ENCODE measurements around the gene PIGQ.

PIGQ gene

DNA sequence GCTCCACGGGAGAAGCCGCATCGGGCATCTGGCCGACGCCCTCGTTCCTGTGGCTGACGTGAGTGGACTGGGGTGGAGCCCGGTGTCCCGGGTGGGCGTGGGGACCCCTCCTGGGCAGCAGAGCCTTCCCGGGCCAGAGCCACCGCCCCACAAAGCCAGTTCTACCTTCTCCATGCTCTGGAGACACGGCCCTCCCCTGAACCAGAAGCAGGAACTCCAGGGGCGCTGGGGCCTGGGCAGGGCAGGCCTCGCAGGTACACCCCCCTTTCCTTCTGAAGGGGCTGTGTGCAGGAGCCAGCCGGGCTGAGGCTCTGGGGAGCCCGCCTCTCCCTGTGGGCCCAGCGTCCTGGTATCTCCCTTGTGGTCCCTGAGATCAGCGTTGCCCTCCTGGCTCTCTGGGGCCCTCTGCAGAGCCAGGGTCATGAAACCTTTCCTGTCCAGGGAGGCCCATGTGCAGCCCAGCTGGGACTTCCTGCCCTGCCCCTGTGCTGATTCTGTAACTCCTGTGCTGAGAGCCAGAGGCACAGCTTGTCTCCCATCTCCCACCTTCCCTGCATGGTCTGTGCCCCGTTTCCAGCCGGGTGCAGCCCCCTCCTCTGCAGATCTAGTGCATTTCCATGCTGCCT, 6.5 kb downstream of the PIGQ start:
- Histone ChIP-seq H3K4me3 (ENCODE audit: insufficient read depth, low read length, poor library complexity, severe bottlenecking) (no peak overlapping the region), H3K27me3 (ENCODE audit: low read length) (no peaks in the 10 kb centered on the region), H4K20me1 (ENCODE audit: low read depth, low read length) (no peaks in the 10 kb centered on the region), H3K9me2 (replicated peaks; ENCODE audit: insufficient read depth, low read length) (no peaks in the 10 kb centered on the region), H3K36me3 (ENCODE audit: low read length) (no peaks in the 10 kb centered on the region), H3K27ac (ENCODE audit: low read depth, low read length) (no peak overlapping the region), H2AFZ (ENCODE audit: low read depth, low read length, severe bottlenecking) (no peak overlapping the region), H3F3A (ENCODE audit: insufficient read depth) (no peaks in the 10 kb centered on the region), H3K4me2 (ENCODE audit: low read depth, low read length, poor library complexity, severe bottlenecking) (no peak overlapping the region), H3K9me3 (ENCODE audit: insufficient read depth, low read length) (no peaks in the 10 kb centered on the region), H3K9ac (ENCODE audit: low read length) (no peak overlapping the region), H3K79me2 (ENCODE audit: insufficient read depth, low read length) (no peaks in the 10 kb centered on the region)
- no peak for TF ChIP-seq EZH2phosphoT487 (conservative IDR thresholded peaks at IDR 0.05; ENCODE audit: low read length)
- TF ChIP-seq, protein P1, sequence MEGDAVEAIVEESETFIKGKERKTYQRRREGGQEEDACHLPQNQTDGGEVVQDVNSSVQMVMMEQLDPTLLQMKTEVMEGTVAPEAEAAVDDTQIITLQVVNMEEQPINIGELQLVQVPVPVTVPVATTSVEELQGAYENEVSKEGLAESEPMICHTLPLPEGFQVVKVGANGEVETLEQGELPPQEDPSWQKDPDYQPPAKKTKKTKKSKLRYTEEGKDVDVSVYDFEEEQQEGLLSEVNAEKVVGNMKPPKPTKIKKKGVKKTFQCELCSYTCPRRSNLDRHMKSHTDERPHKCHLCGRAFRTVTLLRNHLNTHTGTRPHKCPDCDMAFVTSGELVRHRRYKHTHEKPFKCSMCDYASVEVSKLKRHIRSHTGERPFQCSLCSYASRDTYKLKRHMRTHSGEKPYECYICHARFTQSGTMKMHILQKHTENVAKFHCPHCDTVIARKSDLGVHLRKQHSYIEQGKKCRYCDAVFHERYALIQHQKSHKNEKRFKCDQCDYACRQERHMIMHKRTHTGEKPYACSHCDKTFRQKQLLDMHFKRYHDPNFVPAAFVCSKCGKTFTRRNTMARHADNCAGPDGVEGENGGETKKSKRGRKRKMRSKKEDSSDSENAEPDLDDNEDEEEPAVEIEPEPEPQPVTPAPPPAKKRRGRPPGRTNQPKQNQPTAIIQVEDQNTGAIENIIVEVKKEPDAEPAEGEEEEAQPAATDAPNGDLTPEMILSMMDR (IDR thresholded peaks at IDR 0.05; ENCODE audit: insufficient read depth, low read length, poor library complexity, severe bottlenecking), result no peak

GRCh38 chr16:576823-577201, 7.0 kb downstream of the PIGQ start:
- Histone ChIP-seq H3K36me3 (ENCODE audit: low read length) (no peaks in the 10 kb centered on the region), H3K27ac (ENCODE audit: low read depth, low read length) (no peak overlapping the region), H3K27me3 (ENCODE audit: low read length) (no peaks in the 10 kb centered on the region), H3K79me2 (ENCODE audit: insufficient read depth, low read length) (no peaks in the 10 kb centered on the region), H3F3A (ENCODE audit: insufficient read depth) (no peaks in the 10 kb centered on the region), H3K9me2 (replicated peaks; ENCODE audit: insufficient read depth, low read length) (no peaks in the 10 kb centered on the region), H2AFZ (ENCODE audit: low read depth, low read length, severe bottlenecking) (no peak overlapping the region), H3K9me3 (ENCODE audit: insufficient read depth, low read length) (no peaks in the 10 kb centered on the region), H3K4me3 (ENCODE audit: insufficient read depth, low read length, poor library complexity, severe bottlenecking) (no peak overlapping the region), H4K20me1 (ENCODE audit: low read depth, low read length) (no peaks in the 10 kb centered on the region), H3K9ac (ENCODE audit: low read length) (no peak overlapping the region), H3K4me2 (ENCODE audit: low read depth, low read length, poor library complexity, severe bottlenecking) (no peak overlapping the region)
- TF ChIP-seq, protein P1 (IDR thresholded peaks at IDR 0.05; ENCODE audit: insufficient read depth, low read length, poor library complexity, severe bottlenecking), result no peak
- no peak for TF ChIP-seq EZH2phosphoT487 (conservative IDR thresholded peaks at IDR 0.05; ENCODE audit: low read length)

DNA sequence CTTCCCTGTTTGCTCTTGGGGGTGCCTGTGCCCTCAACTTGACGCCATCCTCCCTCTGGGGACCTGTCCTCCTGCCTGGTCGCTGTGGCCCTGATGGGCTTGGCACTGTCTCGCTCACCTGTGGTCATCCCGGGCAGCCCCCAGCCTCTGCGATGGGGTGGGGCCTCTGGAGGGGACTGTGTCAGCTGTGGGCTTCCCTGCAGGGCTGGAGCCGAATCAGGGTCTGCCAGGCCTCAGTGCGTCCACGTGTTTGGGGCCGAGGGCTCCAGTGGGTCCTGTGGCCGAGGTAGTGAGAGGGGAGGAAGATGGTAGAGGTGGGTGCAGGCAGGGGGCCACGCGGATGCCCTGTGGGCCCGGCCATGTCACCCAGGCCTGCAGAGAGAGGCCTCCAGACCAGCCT, 8.0 kb downstream of the PIGQ start:
- H3K9ac ChIP-seq (ENCODE audit: low read length), result no peak overlapping the region
- no peak overlapping the region for H3K4me3 ChIP-seq (ENCODE audit: insufficient read depth, low read length, poor library complexity, severe bottlenecking)
- no peak overlapping the region for H3K27ac ChIP-seq (ENCODE audit: low read depth, low read length)
- no peak overlapping the region for H3K4me2 ChIP-seq (ENCODE audit: low read depth, low read length, poor library complexity, severe bottlenecking)
- no peaks in the 10 kb centered on the region for H3K9me2 ChIP-seq (replicated peaks; ENCODE audit: insufficient read depth, low read length)
- H3K9me3 ChIP-seq (ENCODE audit: insufficient read depth, low read length), result no peaks in the 10 kb centered on the region
- TF ChIP-seq EZH2phosphoT487 (conservative IDR thresholded peaks at IDR 0.05; ENCODE audit: low read length), result no peak
- TF ChIP-seq, protein P1 (IDR thresholded peaks at IDR 0.05; ENCODE audit: insufficient read depth, low read length, poor library complexity, severe bottlenecking), result no peak
- H3K27me3 ChIP-seq (ENCODE audit: low read length), result no peaks in the 10 kb centered on the region
- H2AFZ ChIP-seq (ENCODE audit: low read depth, low read length, severe bottlenecking), result no peak overlapping the region
- H3F3A ChIP-seq (ENCODE audit: insufficient read depth), result no peaks in the 10 kb centered on the region
- H3K79me2 ChIP-seq (ENCODE audit: insufficient read depth, low read length), result no peaks in the 10 kb centered on the region
- no peaks in the 10 kb centered on the region for H4K20me1 ChIP-seq (ENCODE audit: low read depth, low read length)
- H3K36me3 ChIP-seq (ENCODE audit: low read length), result no peaks in the 10 kb centered on the region
